ENCODE data around the gene JAM2.

GRCh38 chr21:25764065-25764464 lies 125.0 kb downstream of the JAM2 start:
- no peak for TF ChIP-seq CTCF (conservative IDR thresholded peaks at IDR 0.05 in 1 of 2, IDR thresholded peaks at IDR 0.05 in 1 of 2; ENCODE audit: extremely low read depth in 1 of 2, insufficient read depth in 1 of 2, low read depth in 1 of 2, low read length in 2 of 2)
- no peak for TF ChIP-seq EZH2 (IDR thresholded peaks at IDR 0.05; ENCODE audit: borderline replicate concordance, low read length)

Measured in mammary epithelial cell (primary cell).